ENCODE results near the gene EMC8. TPM values are rescaled to one million over a fixed set of nuclear protein-coding genes. Genes with fewer than 3 reads are reported as not detected.
A peak's percentile ranks its signal among the peaks of the same experiment; 100 is the strongest.
"Not testable (repeated sequence)": the region's sequence is repeated elsewhere in the genome, so short reads cannot be mapped to it uniquely, and the experiment has no call there.

The EMC8 gene
- total RNA-seq, 1 experiment from 2014 or later = 38.2 TPM

DNA sequence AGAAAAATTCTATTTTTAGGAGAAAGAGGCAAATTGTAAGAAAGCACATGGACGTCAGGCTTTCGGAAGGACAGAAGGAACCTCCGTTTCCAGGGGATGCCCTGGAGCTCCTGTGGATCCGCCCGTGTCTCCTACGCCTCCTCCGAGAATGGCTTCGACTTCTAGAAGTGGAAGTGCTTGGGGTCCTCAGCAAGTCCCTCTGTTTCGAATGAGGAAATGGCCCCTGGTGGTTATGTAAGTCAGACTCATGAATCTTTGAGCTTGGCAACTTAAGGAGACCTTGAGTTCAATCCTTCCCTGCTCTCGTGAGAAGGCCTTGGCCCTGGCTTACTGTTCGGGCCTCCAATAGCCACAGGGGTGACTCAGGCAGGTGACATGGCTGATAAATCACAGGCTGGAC lies 39.0 kb upstream of the EMC8 start:
- DNase-seq = no peak
- no peak overlapping the region for H3K27ac ChIP-seq
- no peak overlapping the region for H3K4me2 ChIP-seq
- intact Hi-C loops (cut with micrococcal nuclease; ENCODE audit: unreplicated experiment) = no loop called here
- no peaks in the 10 kb centered on the region for H3K9me2 ChIP-seq (ENCODE audit: insufficient read depth)
- H3K79me2 ChIP-seq (ENCODE audit: low read depth) = no peaks in the 10 kb centered on the region
- no peaks in the 10 kb centered on the region for H4K20me1 ChIP-seq (ENCODE audit: insufficient read depth)
- peaks cover 96% of the 10 kb centered on the region for H3K27me3 ChIP-seq (ENCODE audit: insufficient read depth, low read depth)
- ChIA-PET POLR2A (ENCODE audit: unreplicated experiment) (no interaction called here), CTCF (no interaction called here)
- no peaks in the 10 kb centered on the region for H3K9me3 ChIP-seq (ENCODE audit: insufficient read depth, low read depth)
- H2AFZ ChIP-seq = no peak overlapping the region
- TF ChIP-seq, protein P1, sequence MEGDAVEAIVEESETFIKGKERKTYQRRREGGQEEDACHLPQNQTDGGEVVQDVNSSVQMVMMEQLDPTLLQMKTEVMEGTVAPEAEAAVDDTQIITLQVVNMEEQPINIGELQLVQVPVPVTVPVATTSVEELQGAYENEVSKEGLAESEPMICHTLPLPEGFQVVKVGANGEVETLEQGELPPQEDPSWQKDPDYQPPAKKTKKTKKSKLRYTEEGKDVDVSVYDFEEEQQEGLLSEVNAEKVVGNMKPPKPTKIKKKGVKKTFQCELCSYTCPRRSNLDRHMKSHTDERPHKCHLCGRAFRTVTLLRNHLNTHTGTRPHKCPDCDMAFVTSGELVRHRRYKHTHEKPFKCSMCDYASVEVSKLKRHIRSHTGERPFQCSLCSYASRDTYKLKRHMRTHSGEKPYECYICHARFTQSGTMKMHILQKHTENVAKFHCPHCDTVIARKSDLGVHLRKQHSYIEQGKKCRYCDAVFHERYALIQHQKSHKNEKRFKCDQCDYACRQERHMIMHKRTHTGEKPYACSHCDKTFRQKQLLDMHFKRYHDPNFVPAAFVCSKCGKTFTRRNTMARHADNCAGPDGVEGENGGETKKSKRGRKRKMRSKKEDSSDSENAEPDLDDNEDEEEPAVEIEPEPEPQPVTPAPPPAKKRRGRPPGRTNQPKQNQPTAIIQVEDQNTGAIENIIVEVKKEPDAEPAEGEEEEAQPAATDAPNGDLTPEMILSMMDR (conservative IDR thresholded peaks at IDR 0.05) = no peak
- TF ChIP-seq EZH2 (IDR thresholded peaks at IDR 0.05; ENCODE audit: low read depth) = no peak
- no peaks in the 10 kb centered on the region for H3K36me3 ChIP-seq (ENCODE audit: low read depth)
- no peaks in the 10 kb centered on the region for H3F3A ChIP-seq (ENCODE audit: insufficient read depth, low read depth)
- H3K4me3 ChIP-seq = no peak overlapping the region
- BruUV-seq (replicated peaks) = no TSS peak
- no peaks in the 10 kb centered on the region for H3K4me1 ChIP-seq (replicated peaks; ENCODE audit: insufficient read depth)

DNA sequence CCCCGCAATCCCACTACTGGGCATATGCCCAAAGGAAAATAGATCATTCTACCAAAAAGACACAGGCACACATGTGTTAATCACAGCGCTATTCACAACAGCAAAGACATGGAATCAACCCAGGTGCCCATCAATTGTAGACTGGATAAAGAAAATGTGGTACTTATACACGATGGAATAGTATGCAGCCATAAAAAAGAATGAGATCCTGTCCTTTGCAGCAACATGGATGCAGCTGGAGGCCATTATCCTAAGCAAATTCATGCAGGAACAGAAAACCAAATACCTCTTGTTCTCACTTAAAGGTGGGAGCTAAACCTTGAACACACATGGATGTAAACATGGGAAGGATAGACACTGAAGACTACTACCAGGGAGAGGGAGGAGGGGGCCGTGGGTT lies 38.3 kb upstream of the EMC8 start:
- POLR2A ChIA-PET (ENCODE audit: unreplicated experiment) = not testable (repeated sequence)

DNA sequence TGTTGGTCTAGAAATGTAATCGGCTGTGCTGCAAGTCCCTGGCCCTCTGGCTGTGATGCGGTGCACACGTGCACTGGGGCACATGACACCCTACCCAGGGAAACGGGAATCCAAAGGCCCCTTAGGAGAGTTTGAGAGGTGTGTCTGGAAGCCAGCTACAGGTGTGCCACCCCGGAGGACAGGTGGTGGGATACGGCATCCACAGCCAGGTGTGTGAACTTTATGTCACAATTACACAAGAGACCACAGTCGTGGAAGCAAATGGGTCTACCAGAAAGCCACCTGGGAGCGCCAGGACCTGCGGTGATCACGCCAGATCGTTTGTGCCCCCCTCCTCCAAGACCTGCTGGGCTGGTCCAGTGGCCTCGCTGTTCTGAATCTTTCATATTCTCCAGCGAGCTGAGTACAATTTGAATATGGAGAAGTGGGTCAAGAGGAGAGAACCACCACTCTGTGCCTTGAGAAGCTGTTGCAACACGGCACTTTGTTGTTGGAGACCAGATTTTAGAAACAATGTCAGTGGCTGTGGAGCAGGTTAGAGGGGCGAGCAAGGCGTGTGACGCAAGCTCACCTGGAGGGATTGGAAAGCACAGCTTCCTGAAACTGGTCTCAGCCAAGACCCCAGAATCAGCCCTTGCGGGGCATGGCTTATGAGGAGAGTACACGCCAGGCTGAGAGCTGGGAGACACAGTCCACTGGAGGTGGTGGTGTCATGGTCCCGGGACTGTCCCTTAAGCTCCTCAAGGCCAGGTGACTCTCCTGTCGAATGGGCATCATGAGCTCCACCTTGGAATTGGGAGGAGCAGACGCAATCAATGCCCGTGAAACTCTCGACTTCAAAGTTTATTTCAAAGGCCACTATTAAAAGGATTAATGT lies 37.6 kb upstream of the EMC8 start:
- intact Hi-C loops (cut with micrococcal nuclease; ENCODE audit: unreplicated experiment) = no loop called here
- Histone ChIP-seq H3K4me1 (replicated peaks; ENCODE audit: insufficient read depth) (no peaks in the 10 kb centered on the region), H4K20me1 (ENCODE audit: insufficient read depth) (no peaks in the 10 kb centered on the region), H3K36me3 (ENCODE audit: low read depth) (no peaks in the 10 kb centered on the region), H3K27ac (no peak overlapping the region), H3K9me3 (ENCODE audit: insufficient read depth, low read depth) (no peaks in the 10 kb centered on the region), H3K4me2 (no peak overlapping the region), H3K4me3 (no peak overlapping the region), H3K79me2 (ENCODE audit: low read depth) (no peaks in the 10 kb centered on the region), H3F3A (ENCODE audit: insufficient read depth, low read depth) (no peaks in the 10 kb centered on the region), H3K27me3 (ENCODE audit: insufficient read depth, low read depth) (peaks cover 96% of the 10 kb centered on the region), H3K9me2 (ENCODE audit: insufficient read depth) (no peaks in the 10 kb centered on the region), H2AFZ (no peak overlapping the region)
- 0 out of 2 replicates have a peak, but pooled peaks have one; percentile 4 for TF ChIP-seq EZH2 (IDR thresholded peaks at IDR 0.05; ENCODE audit: low read depth)
- TF ChIP-seq, protein P1 (conservative IDR thresholded peaks at IDR 0.05) = no peak
- CTCF ChIA-PET = no interaction called here
- BruUV-seq (replicated peaks) = no TSS peak
- POLR2A ChIA-PET (ENCODE audit: unreplicated experiment) = no interaction called here
- DNase-seq = no peak

More for the DNA sequence above, 38.3 kb upstream of the EMC8 start:
- H3K4me1 ChIP-seq (replicated peaks; ENCODE audit: insufficient read depth); H3F3A ChIP-seq (ENCODE audit: insufficient read depth, low read depth); H3K4me2 ChIP-seq; BruUV-seq (replicated peaks); intact Hi-C loops (cut with micrococcal nuclease; ENCODE audit: unreplicated experiment); H3K9me3 ChIP-seq (ENCODE audit: insufficient read depth, low read depth); H3K27ac ChIP-seq; H3K36me3 ChIP-seq (ENCODE audit: low read depth); H3K9me2 ChIP-seq (ENCODE audit: insufficient read depth); H3K4me3 ChIP-seq; H4K20me1 ChIP-seq (ENCODE audit: insufficient read depth); CTCF ChIA-PET; H3K79me2 ChIP-seq (ENCODE audit: low read depth); H2AFZ ChIP-seq; DNase-seq: not testable (repeated sequence)
- peaks cover 96% of the 10 kb centered on the region for H3K27me3 ChIP-seq (ENCODE audit: insufficient read depth, low read depth)

Data from PC-9 (cell line).